Hematopoietic multipotent progenitor cell treated with erythropoietin and hydrocortisone succinate and interleukin-3 and kit ligand, for 4 days (in vitro differentiated cells): ENCODE data around the gene TK2.

Source experiments
- DNase-seq: peaks from one replicate; pipeline ENCODE4 v3.0.0-alpha.2; 2015

TK2 gene

GRCh38 chr16:66460703-66461102 is 89.2 kb downstream of the TK2 start:
- no peak for DNase-seq

GRCh38 chr16:66459878-66460277 is 90.0 kb downstream of the TK2 start:
- no peak for DNase-seq

GRCh38 chr16:66458853-66459252 is 91.1 kb downstream of the TK2 start:
- no peak for DNase-seq

- no peak for DNase-seq
These were observed 91.6 kb downstream of the TK2 start for GRCh38 chr16:66458292-66458691.
